Ovary (tissue), 9 donors: ENCODE results near the gene SIRT3. TPM values are rescaled to one million over a fixed set of nuclear protein-coding genes. Genes with fewer than 3 reads are reported as not detected.
A peak's percentile ranks its signal among the peaks of the same experiment; 100 is the strongest.

Source experiments
- DNase-seq, 5 donors: peaks; one replicate each; pipeline ENCODE4 v3.0.0-alpha.2; 2019 to 2020
- H3K27ac ChIP-seq, 2 donors: fragments of 200-600 bp; one replicate each; pipeline versions ENCODE4 v1.5.1 to v1.8.0; 2019 to 2022
- H3K27me3 ChIP-seq: fragments of 200-600 bp; one replicate; pipeline ENCODE4 v1.8.0; 2022
- H3K36me3 ChIP-seq: fragments of 200-600 bp; sonication (generic); one replicate; pipeline ENCODE4 v1.5.1; 2019
- H3K4me1 ChIP-seq: one replicate; pipeline ENCODE4 v1.8.1; 2013; ENCODE audit warnings: mild to moderate bottlenecking, moderate library complexity; ENCODE audit not compliant: insufficient read depth
- H3K4me3 ChIP-seq: fragments of 200-600 bp; sonication (generic); one replicate; pipeline ENCODE4 v1.5.1; 2017
- H3K9me3 ChIP-seq, 2 donors: fragments of 200-600 bp in 1 of 2; sonication (generic) in 1 of 2; one replicate each; pipeline versions ENCODE4 v1.5.1 to v1.8.1; 2013 to 2019; ENCODE audit warnings: mild to moderate bottlenecking in 1 of 2, moderate library complexity in 1 of 2
- EP300 ChIP-seq: sonication (generic); formaldehyde crosslinking; IDR thresholded peaks from one replicate; pipeline ENCODE4 v1.6.1; 2017; ENCODE audit warnings: antibody characterized with exemption
- POLR2A ChIP-seq: fragments of 450-650 bp; IDR thresholded peaks from one replicate; pipeline ENCODE4 v1.6.1; 2017; ENCODE audit warnings: antibody characterized with exemption, mild to moderate bottlenecking, moderate library complexity
- WGBS, 3 donors: extraction: QIAGEN DNeasy Blood & Tissue Kit in 1 of 3; methylation state at CpG; one replicate each; pipeline versions ENCODE4 v1.1.5 to v1.1.7; 2013 to 2017; 5-methylcytosine and 5-hydroxymethylcytosine counted together
- intact Hi-C, 4 donors: fragments of 100-400 bp; cut with DNase I; formaldehyde crosslinking; loops; one replicate each; pipeline versions ENCODE4 v1.11.0 to v1.15.1; 2022 to 2023
- polyA plus RNA-seq, 2 donors: library from polyadenylated mRNA; stranded (reverse); fragments of 200-250 nt in 1 of 2; fragments of 350-450 nt in 1 of 2; fragmentation: Illumina TruSeq in 1 of 2; extraction: RNeasy Lipid Tissue Mini Kit (QIAGEN cat#74804) in 1 of 2; gene quantifications; one replicate each; pipeline ENCODE4 v1.2.3, GENCODE V29; 2013 to 2014
- total RNA-seq, 7 donors: library from RNA; depleted of rRNA in 2 of 7; stranded (reverse); fragments of >200 nt in 2 of 7; fragmentation: NEBNext Ultra II Directional in 3 of 7; extraction: Animal tissue kit (Norgen Biotek cat#: 25700) in 3 of 7; gene quantifications; one replicate each; pipeline versions ENCODE4 v1.1.0 to v1.2.4, GENCODE V29; 2016 to 2023
- TF ChIP-seq, protein P1 (sequence below), 3 donors: fragments of 450-650 bp in 2 of 3; fragments of 200-600 bp in 1 of 3; IDR thresholded peaks; one replicate each; pipeline versions ENCODE4 v1.5.1 to v1.8.0; 2016 to 2022; ENCODE audit warnings: antibody characterized with exemption in 3 of 3, mild to moderate bottlenecking in 1 of 3
- donor health status: DM: no; HTN: no; CAD: no; lungs with moderate emphysema.
- donor health status: DM: no; HTN: no; CAD: no.
- donor health status: Bipolar disorder and iron deficiency.
- donor health status: DM: yes; HTN: yes; CAD: no.
- donor health status: DM: no; HTN: no; CAD: no.
- donor health status: DM: yes; HTN: yes; CAD: no.

The SIRT3 gene
- total and polyA plus RNA-seq, 9 donors, result 11.1 to 24.4 (median 21.5) TPM

- Histone ChIP-seq H3K4me1 (peaks cover 15% of the 10 kb centered on the region), H3K27ac (no peak overlapping the region), H3K4me3 (no peak overlapping the region), H3K36me3 (no peaks in the 10 kb centered on the region), H3K9me3 (no peaks in the 10 kb centered on the region), H3K27me3 (no peaks in the 10 kb centered on the region)
- peak in 1 of 5 donors; percentile 18 for DNase-seq
- intact Hi-C loops, result loop anchor here in 3 of 4 donors (10.0 kb wide), 2 partner anchors 102 to 162 kb away; partner anchors contain the start of genes B4GALNT4 (in 3 of the 3) and IFITM2 (in 1 of the 3)
- TF ChIP-seq, protein P1, sequence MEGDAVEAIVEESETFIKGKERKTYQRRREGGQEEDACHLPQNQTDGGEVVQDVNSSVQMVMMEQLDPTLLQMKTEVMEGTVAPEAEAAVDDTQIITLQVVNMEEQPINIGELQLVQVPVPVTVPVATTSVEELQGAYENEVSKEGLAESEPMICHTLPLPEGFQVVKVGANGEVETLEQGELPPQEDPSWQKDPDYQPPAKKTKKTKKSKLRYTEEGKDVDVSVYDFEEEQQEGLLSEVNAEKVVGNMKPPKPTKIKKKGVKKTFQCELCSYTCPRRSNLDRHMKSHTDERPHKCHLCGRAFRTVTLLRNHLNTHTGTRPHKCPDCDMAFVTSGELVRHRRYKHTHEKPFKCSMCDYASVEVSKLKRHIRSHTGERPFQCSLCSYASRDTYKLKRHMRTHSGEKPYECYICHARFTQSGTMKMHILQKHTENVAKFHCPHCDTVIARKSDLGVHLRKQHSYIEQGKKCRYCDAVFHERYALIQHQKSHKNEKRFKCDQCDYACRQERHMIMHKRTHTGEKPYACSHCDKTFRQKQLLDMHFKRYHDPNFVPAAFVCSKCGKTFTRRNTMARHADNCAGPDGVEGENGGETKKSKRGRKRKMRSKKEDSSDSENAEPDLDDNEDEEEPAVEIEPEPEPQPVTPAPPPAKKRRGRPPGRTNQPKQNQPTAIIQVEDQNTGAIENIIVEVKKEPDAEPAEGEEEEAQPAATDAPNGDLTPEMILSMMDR (IDR thresholded peaks at IDR 0.05), result no peak
- TF ChIP-seq EP300 (no peak), POLR2A (no peak)
- WGBS, 3 donors, result 78 to 85% (median 84%) methylated on average over 7 of the region's 7 CpGs
Observed at GRCh38 chr11:203056-203944, 32.8 kb downstream of the SIRT3 start.

DNA sequence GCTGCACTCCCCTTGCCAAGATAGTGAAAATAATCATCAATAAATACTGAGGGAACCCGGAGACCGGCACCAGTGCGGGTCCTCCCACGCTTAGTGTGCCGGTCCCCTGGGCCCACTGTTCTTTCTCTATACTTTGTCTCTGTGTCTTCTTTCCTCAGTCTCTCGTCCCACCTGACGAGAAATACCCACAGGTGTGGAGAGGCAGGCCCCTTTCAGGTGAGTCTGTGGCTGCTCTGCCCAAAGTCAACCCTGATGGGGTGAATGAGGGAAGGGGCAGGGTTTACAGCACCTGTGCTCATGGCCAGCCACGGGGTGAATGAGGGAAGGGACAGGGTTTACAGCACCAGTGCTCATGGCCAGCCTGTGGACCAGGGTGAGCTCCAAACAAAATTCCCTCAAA lies 33.7 kb downstream of the SIRT3 start:
- Histone ChIP-seq H3K9me3 (no peaks in the 10 kb centered on the region), H3K4me1 (peaks cover 15% of the 10 kb centered on the region), H3K27me3 (no peaks in the 10 kb centered on the region), H3K4me3 (no peak overlapping the region), H3K36me3 (no peaks in the 10 kb centered on the region), H3K27ac (no peak overlapping the region)
- TF ChIP-seq, protein P1 (IDR thresholded peaks at IDR 0.05), result no peak
- TF ChIP-seq POLR2A, result no peak
- TF ChIP-seq EP300, result no peak
- intact Hi-C loops, result loop anchor here in 3 of 4 donors (10.0 kb wide), 2 partner anchors 102 to 162 kb away; partner anchors contain the start of genes B4GALNT4 (in 3 of the 3) and IFITM2 (in 1 of the 3)
- WGBS, 3 donors, result 62 to 69% (median 65%) methylated on average over 8 of the region's 8 CpGs
- peak in 1 of 5 donors; percentile 17 for DNase-seq

GRCh38 chr11:201966-202365 lies 34.2 kb downstream of the SIRT3 start:
- 69 to 72% (median 72%) methylated on average over 15 of the region's 15 CpGs for WGBS, 3 donors
- TF ChIP-seq, protein P1 (IDR thresholded peaks at IDR 0.05), result no peak
- no peak for TF ChIP-seq POLR2A
- TF ChIP-seq EP300, result no peak
- DNase-seq, result peak in 1 of 5 donors; percentile 9
- Histone ChIP-seq H3K36me3 (no peaks in the 10 kb centered on the region), H3K27ac (no peak overlapping the region), H3K27me3 (no peaks in the 10 kb centered on the region), H3K4me3 (no peak overlapping the region), H3K9me3 (no peaks in the 10 kb centered on the region), H3K4me1 (peaks cover 15% of the 10 kb centered on the region)
- intact Hi-C loops, result loop anchor here in 3 of 4 donors (10.0 kb wide), 2 partner anchors 103 to 163 kb away; partner anchors contain the start of genes B4GALNT4 (in 3 of the 3) and IFITM2 (in 1 of the 3)

- intact Hi-C loops, result loop anchor here in 3 of 4 donors (10.0 kb wide), 2 partner anchors 104 to 164 kb away; partner anchors contain the start of genes B4GALNT4 (in 3 of the 3) and IFITM2 (in 1 of the 3)
Observed at GRCh38 chr11:200224-201003, 35.7 kb downstream of the SIRT3 start.

More at GRCh38 chr11:200224-201003, 35.7 kb downstream of the SIRT3 start:
- Histone ChIP-seq H3K36me3 (no peaks in the 10 kb centered on the region), H3K27me3 (no peaks in the 10 kb centered on the region), H3K9me3 (no peaks in the 10 kb centered on the region), H3K27ac (no peak overlapping the region), H3K4me1 (peaks cover 9% of the 10 kb centered on the region), H3K4me3 (no peak overlapping the region)
- 84 to 89% (median 87%) methylated on average over 13 of the region's 13 CpGs for WGBS, 3 donors
- no peak for TF ChIP-seq EP300
- peak in 2 of 5 donors; percentile 18 to 20 for DNase-seq
